ENCODE data around the gene PEX5L.

The PEX5L gene

GRCh38 chr3:179955286-179955685 is 81.5 kb downstream of the PEX5L start:
- DNase-seq, result no peak

- no peak for DNase-seq
These were observed 82.5 kb downstream of the PEX5L start for GRCh38 chr3:179953993-179954870.

- no peak for DNase-seq
These were observed 85.9 kb downstream of the PEX5L start for GRCh38 chr3:179950840-179951239.

GRCh38 chr3:179949869-179950268 is 86.9 kb downstream of the PEX5L start:
- DNase-seq, result no peak

- DNase-seq, result no peak
These were observed 87.3 kb downstream of the PEX5L start for GRCh38 chr3:179949412-179949811.

- no peak for DNase-seq
These were observed 88.0 kb downstream of the PEX5L start for GRCh38 chr3:179948740-179949139.

- no peak for DNase-seq
These were observed 91.2 kb downstream of the PEX5L start for GRCh38 chr3:179945569-179945968.

- no peak for DNase-seq
These were observed 93.4 kb downstream of the PEX5L start for GRCh38 chr3:179943117-179943880.

- DNase-seq, result no peak
These were observed 94.1 kb downstream of the PEX5L start for GRCh38 chr3:179942553-179943075.

- no peak for DNase-seq
These were observed 101.0 kb downstream of the PEX5L start for GRCh38 chr3:179935710-179936109.

GRCh38 chr3:179933914-179934313 is 102.8 kb downstream of the PEX5L start:
- DNase-seq, result no peak

GRCh38 chr3:179933080-179933479 is 103.7 kb downstream of the PEX5L start:
- no peak for DNase-seq

- no peak for DNase-seq
These were observed 104.1 kb downstream of the PEX5L start for GRCh38 chr3:179932674-179933073.

GRCh38 chr3:179929091-179929529 is 107.6 kb downstream of the PEX5L start:
- DNase-seq, result peak; percentile 38

GRCh38 chr3:179927191-179927590 is 109.5 kb downstream of the PEX5L start:
- DNase-seq, result no peak

- no peak for DNase-seq
These were observed 114.8 kb downstream of the PEX5L start for GRCh38 chr3:179921951-179922350.

GRCh38 chr3:179921500-179921899 is 115.2 kb downstream of the PEX5L start:
- DNase-seq, result no peak

GRCh38 chr3:179907784-179908482 is 128.8 kb downstream of the PEX5L start:
- no peak for DNase-seq

- DNase-seq, result no peak
These were observed 134.7 kb downstream of the PEX5L start for GRCh38 chr3:179902061-179902460.

GRCh38 chr3:179898024-179898423 is 138.7 kb downstream of the PEX5L start:
- DNase-seq, result peak; percentile 3

GRCh38 chr3:179897231-179897630 is 139.5 kb downstream of the PEX5L start:
- DNase-seq, result no peak

GRCh38 chr3:179896507-179896906 is 140.2 kb downstream of the PEX5L start:
- no peak for DNase-seq

GRCh38 chr3:179895330-179895729 is 141.4 kb downstream of the PEX5L start:
- DNase-seq, result no peak

Data from CD4-positive, alpha-beta T cell treated with Interleukin-17A for 4 hours (primary cell).